ENCODE results near the gene INTS7.

INTS7 gene

GRCh38 chr1:211908453-211908852, 126.9 kb downstream of the INTS7 start:
- H3K9me3 Mint-ChIP-seq, result peaks cover 8% of the 10 kb centered on the region
- H3K36me3 Mint-ChIP-seq (ENCODE audit: low read depth), result no peaks in the 10 kb centered on the region
- H3K4me1 Mint-ChIP-seq (ENCODE audit: low read depth), result no peaks in the 10 kb centered on the region
- peaks cover 13% of the 10 kb centered on the region for H3K27me3 Mint-ChIP-seq (ENCODE audit: low read depth)
- no peak overlapping the region for H3K4me3 Mint-ChIP-seq
- no peak overlapping the region for H3K27ac Mint-ChIP-seq

GRCh38 chr1:211903490-211904245, 131.7 kb downstream of the INTS7 start:
- Mint-ChIP-seq H3K36me3 (ENCODE audit: low read depth) (no peaks in the 10 kb centered on the region), H3K27ac (no peak overlapping the region), H3K4me1 (ENCODE audit: low read depth) (no peaks in the 10 kb centered on the region), H3K9me3 (peaks cover 15% of the 10 kb centered on the region), H3K4me3 (no peak overlapping the region), H3K27me3 (ENCODE audit: low read depth) (peaks cover 7% of the 10 kb centered on the region)

- Mint-ChIP-seq H3K36me3 (ENCODE audit: low read depth) (no peaks in the 10 kb centered on the region), H3K27ac (no peak overlapping the region), H3K4me1 (ENCODE audit: low read depth) (no peaks in the 10 kb centered on the region), H3K9me3 (peaks cover 15% of the 10 kb centered on the region), H3K4me3 (no peak overlapping the region), H3K27me3 (ENCODE audit: low read depth) (peaks cover 7% of the 10 kb centered on the region)
These were observed 132.6 kb downstream of the INTS7 start for GRCh38 chr1:211902624-211903291.

- H3K9me3 Mint-ChIP-seq, result peaks cover 15% of the 10 kb centered on the region
- H3K27ac Mint-ChIP-seq, result no peak overlapping the region
- H3K36me3 Mint-ChIP-seq (ENCODE audit: low read depth), result no peaks in the 10 kb centered on the region
- no peaks in the 10 kb centered on the region for H3K4me1 Mint-ChIP-seq (ENCODE audit: low read depth)
- peaks cover 11% of the 10 kb centered on the region for H3K27me3 Mint-ChIP-seq (ENCODE audit: low read depth)
- H3K4me3 Mint-ChIP-seq, result no peak overlapping the region
These were observed 133.4 kb downstream of the INTS7 start for GRCh38 chr1:211901945-211902344.

GRCh38 chr1:211900441-211900840, 134.9 kb downstream of the INTS7 start:
- no peak overlapping the region for H3K27ac Mint-ChIP-seq
- no peaks in the 10 kb centered on the region for H3K36me3 Mint-ChIP-seq (ENCODE audit: low read depth)
- H3K4me1 Mint-ChIP-seq (ENCODE audit: low read depth), result no peaks in the 10 kb centered on the region
- no peak overlapping the region for H3K4me3 Mint-ChIP-seq
- H3K27me3 Mint-ChIP-seq (ENCODE audit: low read depth), result peaks cover 14% of the 10 kb centered on the region
- peaks cover 15% of the 10 kb centered on the region for H3K9me3 Mint-ChIP-seq

GRCh38 chr1:211896958-211897357, 138.4 kb downstream of the INTS7 start:
- H3K4me1 Mint-ChIP-seq (ENCODE audit: low read depth), result no peaks in the 10 kb centered on the region
- peaks cover 18% of the 10 kb centered on the region for H3K27me3 Mint-ChIP-seq (ENCODE audit: low read depth)
- H3K36me3 Mint-ChIP-seq (ENCODE audit: low read depth), result no peaks in the 10 kb centered on the region
- no peak overlapping the region for H3K27ac Mint-ChIP-seq
- H3K9me3 Mint-ChIP-seq, result peaks cover 3% of the 10 kb centered on the region
- no peak overlapping the region for H3K4me3 Mint-ChIP-seq

- no peaks in the 10 kb centered on the region for H3K9me3 Mint-ChIP-seq
- H3K4me1 Mint-ChIP-seq (ENCODE audit: low read depth), result no peaks in the 10 kb centered on the region
- H3K27me3 Mint-ChIP-seq (ENCODE audit: low read depth), result peaks cover 18% of the 10 kb centered on the region
- no peak overlapping the region for H3K4me3 Mint-ChIP-seq
- H3K36me3 Mint-ChIP-seq (ENCODE audit: low read depth), result no peaks in the 10 kb centered on the region
- peak overlapping the region; percentile 5 for H3K27ac Mint-ChIP-seq
These were observed 140.1 kb downstream of the INTS7 start for GRCh38 chr1:211895126-211895759.

GRCh38 chr1:211894312-211894711, 141.0 kb downstream of the INTS7 start:
- H3K36me3 Mint-ChIP-seq (ENCODE audit: low read depth), result no peaks in the 10 kb centered on the region
- H3K27me3 Mint-ChIP-seq (ENCODE audit: low read depth), result peaks cover 18% of the 10 kb centered on the region
- no peak overlapping the region for H3K27ac Mint-ChIP-seq
- H3K9me3 Mint-ChIP-seq, result no peaks in the 10 kb centered on the region
- H3K4me3 Mint-ChIP-seq, result no peak overlapping the region
- no peaks in the 10 kb centered on the region for H3K4me1 Mint-ChIP-seq (ENCODE audit: low read depth)

GRCh38 chr1:211893260-211893659, 142.1 kb downstream of the INTS7 start:
- Mint-ChIP-seq H3K27ac (no peak overlapping the region), H3K9me3 (no peaks in the 10 kb centered on the region), H3K36me3 (ENCODE audit: low read depth) (no peaks in the 10 kb centered on the region), H3K4me3 (no peak overlapping the region), H3K4me1 (ENCODE audit: low read depth) (no peaks in the 10 kb centered on the region), H3K27me3 (ENCODE audit: low read depth) (peaks cover 14% of the 10 kb centered on the region)

- peaks cover 2% of the 10 kb centered on the region for H3K4me1 Mint-ChIP-seq (ENCODE audit: low read depth)
- H3K27ac Mint-ChIP-seq, result no peak overlapping the region
- H3K36me3 Mint-ChIP-seq (ENCODE audit: low read depth), result peaks cover 2% of the 10 kb centered on the region
- H3K9me3 Mint-ChIP-seq, result no peaks in the 10 kb centered on the region
- no peak overlapping the region for H3K4me3 Mint-ChIP-seq
- H3K27me3 Mint-ChIP-seq (ENCODE audit: low read depth), result peaks cover 16% of the 10 kb centered on the region
These were observed 142.8 kb downstream of the INTS7 start for GRCh38 chr1:211892577-211892976.

GRCh38 chr1:211891708-211892107, 143.6 kb downstream of the INTS7 start:
- Mint-ChIP-seq H3K27me3 (ENCODE audit: low read depth) (peaks cover 16% of the 10 kb centered on the region), H3K9me3 (no peaks in the 10 kb centered on the region), H3K36me3 (ENCODE audit: low read depth) (peaks cover 2% of the 10 kb centered on the region), H3K4me3 (no peak overlapping the region), H3K27ac (no peak overlapping the region), H3K4me1 (ENCODE audit: low read depth) (peaks cover 5% of the 10 kb centered on the region)

All from T-helper 1 cell treated with Interleukin-12 subunit alpha and Interleukin-12 subunit beta and Interleukin-4 antibody, amounts not matched to agents 30 μg/mL and 1 μg/mL, for 36 hours (primary cell).